Smooth muscle cell (in vitro differentiated cells): ENCODE data around the gene PCK1. TPM values are rescaled to one million over a fixed set of nuclear protein-coding genes. Genes with fewer than 3 reads are reported as not detected.

ENCODE experiments used
- DNase-seq: peaks from one replicate; lab custom pipeline; 2025; ENCODE audit not compliant: unreplicated experiment; lab: John Stamatoyannopoulos, UW
- H2AFZ ChIP-seq: fragments of 200-600 bp; sonication (generic); 2 replicates; pipeline ENCODE4 v1.6.0; 2016; ENCODE audit warnings: antibody characterized with exemption, low read depth, mild to moderate bottlenecking
- H3F3A ChIP-seq: fragments of 200-600 bp; sonication (generic); 2 replicates; pipeline ENCODE4 v1.6.0; 2017; ENCODE audit warnings: antibody characterized with exemption, low read depth
- H3K27ac ChIP-seq: fragments of 200-600 bp; sonication (generic); 2 replicates; pipeline ENCODE4 v1.5.1; 2016; ENCODE audit warnings: low read depth, mild to moderate bottlenecking
- H3K27me3 ChIP-seq: fragments of 200-600 bp; sonication (generic); 2 replicates; pipeline ENCODE4 v1.6.1; 2016; ENCODE audit warnings: low read depth, mild to moderate bottlenecking
- H3K36me3 ChIP-seq: fragments of 200-600 bp; sonication (generic); 2 replicates; pipeline ENCODE4 v1.5.1; 2016; ENCODE audit warnings: low read depth
- H3K4me1 ChIP-seq: fragments of 200-600 bp; sonication (generic); 2 replicates; pipeline ENCODE4 v1.5.1; 2016; ENCODE audit warnings: low read depth
- H3K4me2 ChIP-seq: fragments of 200-600 bp; sonication (generic); 2 replicates; pipeline ENCODE4 v1.6.0; 2016; ENCODE audit warnings: mild to moderate bottlenecking
- H3K4me3 ChIP-seq: fragments of 200-600 bp; sonication (generic); 2 replicates; pipeline ENCODE4 v1.5.1; 2016; ENCODE audit warnings: mild to moderate bottlenecking
- H3K79me2 ChIP-seq: fragments of 200-600 bp; sonication (generic); 2 replicates; pipeline ENCODE4 v1.6.0; 2016; ENCODE audit warnings: low read depth, mild to moderate bottlenecking
- H3K9ac ChIP-seq: fragments of 200-600 bp; sonication (generic); 2 replicates; pipeline ENCODE4 v1.6.0; 2016; ENCODE audit warnings: low read depth
- H3K9me3 ChIP-seq: fragments of 200-600 bp; sonication (generic); replicated peaks from 2 replicates; pipeline ENCODE4 v1.5.1; 2016; ENCODE audit warnings: low read depth
- H4K20me1 ChIP-seq: fragments of 200-600 bp; sonication (generic); 2 replicates; pipeline ENCODE4 v1.6.0; 2016; ENCODE audit warnings: low read depth
- WGBS: methylation state at CpG from one replicate; pipeline ENCODE4 v1.1.7; 2016; ENCODE audit warnings: low lambda C conversion rate; 5-methylcytosine and 5-hydroxymethylcytosine counted together
- polyA plus RNA-seq: library from polyadenylated mRNA; unstranded; fragments of >200 nt; fragmentation: Nextera tagmentation; extraction: Ambion mirVana; gene quantifications from 2 replicates; pipeline ENCODE4 v1.2.1, GENCODE V29; 2016
- total RNA-seq: library from RNA; depleted of rRNA; stranded (reverse); fragments of >200 nt; gene quantifications from 2 replicates; pipeline ENCODE4 v1.2.3, GENCODE V29; 2014
- TF ChIP-seq, protein P1 (sequence below): fragments of 200-600 bp; sonication (generic); IDR thresholded peaks from 2 replicates; pipeline ENCODE4 v1.5.1; 2017; ENCODE audit warnings: borderline replicate concordance, mild to moderate bottlenecking, antibody characterized with exemption; ENCODE audit not compliant: insufficient read depth, poor library complexity, severe bottlenecking

The PCK1 gene
- total and polyA plus RNA-seq, 2 experiments from 2014 or later: not detected

DNA sequence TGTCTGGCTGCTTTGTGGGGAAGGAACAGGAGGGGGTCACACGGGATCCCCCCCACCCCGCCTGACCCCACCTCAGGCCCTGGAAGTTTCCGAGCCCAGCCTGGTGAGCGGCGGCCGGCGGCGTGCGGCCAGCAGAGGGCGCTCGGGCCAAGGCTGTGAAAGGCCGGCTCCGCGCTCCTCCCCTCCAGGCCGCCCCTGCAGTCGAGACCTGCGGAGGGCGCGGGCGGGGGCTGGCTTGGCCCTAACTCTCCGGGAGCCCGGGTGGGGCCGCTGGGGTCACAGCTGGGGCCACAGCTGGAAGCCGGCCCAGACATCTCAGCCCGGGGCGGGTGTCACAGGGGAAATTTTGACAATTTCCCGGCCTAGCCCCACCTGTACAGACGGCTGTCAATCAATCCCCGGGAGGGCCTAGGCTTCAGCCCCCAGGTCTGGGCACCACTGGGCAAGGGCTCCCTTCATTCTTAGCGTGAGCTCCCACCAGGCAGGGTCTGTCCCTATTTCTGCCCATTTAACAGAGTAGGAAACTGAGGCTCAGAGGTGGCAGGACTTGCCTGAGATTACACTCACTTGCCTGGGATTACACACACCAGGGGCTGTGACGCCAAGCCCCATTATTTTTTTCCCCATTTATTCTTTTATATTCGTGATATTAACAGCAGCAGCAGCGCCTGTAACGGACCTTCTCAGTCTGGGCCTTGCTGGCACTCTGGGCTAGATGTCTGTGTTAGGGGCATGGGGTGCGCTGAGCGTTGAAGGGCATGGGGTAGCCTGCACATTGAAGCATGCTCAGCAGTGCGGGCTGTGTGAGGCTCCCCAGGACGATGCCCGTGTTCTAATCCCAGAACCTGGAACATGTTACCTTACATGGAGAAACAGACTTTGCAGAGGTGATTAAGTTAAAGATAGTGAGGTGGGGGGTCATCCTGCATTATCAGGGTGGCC is 36.4 kb downstream of the PCK1 start:
- Histone ChIP-seq H3K4me2 (peak overlapping the region; percentile 78), H2AFZ (no peak overlapping the region), H3K9me3 (no peaks in the 10 kb centered on the region), H3F3A (no peaks in the 10 kb centered on the region), H3K27ac (no peak overlapping the region), H3K79me2 (no peaks in the 10 kb centered on the region), H3K9ac (no peak overlapping the region), H3K36me3 (no peaks in the 10 kb centered on the region), H3K4me1 (no peaks in the 10 kb centered on the region), H4K20me1 (no peaks in the 10 kb centered on the region), H3K4me3 (no peak overlapping the region), H3K27me3 (no peaks in the 10 kb centered on the region)
- peak; percentile 22 for DNase-seq
- WGBS: 72% methylated on average over 13 of the region's 39 CpGs
- TF ChIP-seq, protein P1, sequence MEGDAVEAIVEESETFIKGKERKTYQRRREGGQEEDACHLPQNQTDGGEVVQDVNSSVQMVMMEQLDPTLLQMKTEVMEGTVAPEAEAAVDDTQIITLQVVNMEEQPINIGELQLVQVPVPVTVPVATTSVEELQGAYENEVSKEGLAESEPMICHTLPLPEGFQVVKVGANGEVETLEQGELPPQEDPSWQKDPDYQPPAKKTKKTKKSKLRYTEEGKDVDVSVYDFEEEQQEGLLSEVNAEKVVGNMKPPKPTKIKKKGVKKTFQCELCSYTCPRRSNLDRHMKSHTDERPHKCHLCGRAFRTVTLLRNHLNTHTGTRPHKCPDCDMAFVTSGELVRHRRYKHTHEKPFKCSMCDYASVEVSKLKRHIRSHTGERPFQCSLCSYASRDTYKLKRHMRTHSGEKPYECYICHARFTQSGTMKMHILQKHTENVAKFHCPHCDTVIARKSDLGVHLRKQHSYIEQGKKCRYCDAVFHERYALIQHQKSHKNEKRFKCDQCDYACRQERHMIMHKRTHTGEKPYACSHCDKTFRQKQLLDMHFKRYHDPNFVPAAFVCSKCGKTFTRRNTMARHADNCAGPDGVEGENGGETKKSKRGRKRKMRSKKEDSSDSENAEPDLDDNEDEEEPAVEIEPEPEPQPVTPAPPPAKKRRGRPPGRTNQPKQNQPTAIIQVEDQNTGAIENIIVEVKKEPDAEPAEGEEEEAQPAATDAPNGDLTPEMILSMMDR: peak; percentile 98

DNA sequence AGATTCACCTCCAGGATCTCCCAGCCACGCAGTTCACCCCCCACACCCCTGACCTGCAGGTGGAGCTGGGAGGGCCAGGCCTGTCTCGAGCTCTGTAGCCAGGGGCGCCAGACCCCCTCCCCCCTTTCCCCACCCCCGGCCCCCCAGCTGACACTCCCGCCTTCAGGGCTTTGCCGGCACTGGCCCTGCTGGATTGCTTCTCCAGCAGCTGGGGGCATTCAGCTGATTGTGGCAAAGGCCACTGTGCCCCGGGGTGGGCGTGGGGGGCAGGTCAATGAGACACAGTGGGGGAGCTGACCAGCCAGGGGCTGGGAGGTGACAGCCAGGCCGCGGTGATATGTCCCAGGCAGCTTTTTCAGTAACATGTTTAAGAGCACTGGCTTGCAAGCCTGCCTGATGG is 37.1 kb downstream of the PCK1 start:
- H3K27ac ChIP-seq: no peak overlapping the region
- 55% methylated on average over 6 of the region's 10 CpGs for WGBS
- H3K4me1 ChIP-seq: no peaks in the 10 kb centered on the region
- no peak overlapping the region for H3K4me3 ChIP-seq
- H3F3A ChIP-seq: no peaks in the 10 kb centered on the region
- no peaks in the 10 kb centered on the region for H3K79me2 ChIP-seq
- no peaks in the 10 kb centered on the region for H3K27me3 ChIP-seq
- no peak overlapping the region for H3K4me2 ChIP-seq
- TF ChIP-seq, protein P1: no peak
- no peak overlapping the region for H2AFZ ChIP-seq
- H4K20me1 ChIP-seq: no peaks in the 10 kb centered on the region
- DNase-seq: no peak
- H3K9me3 ChIP-seq: no peaks in the 10 kb centered on the region
- H3K9ac ChIP-seq: no peak overlapping the region
- H3K36me3 ChIP-seq: no peaks in the 10 kb centered on the region

DNA sequence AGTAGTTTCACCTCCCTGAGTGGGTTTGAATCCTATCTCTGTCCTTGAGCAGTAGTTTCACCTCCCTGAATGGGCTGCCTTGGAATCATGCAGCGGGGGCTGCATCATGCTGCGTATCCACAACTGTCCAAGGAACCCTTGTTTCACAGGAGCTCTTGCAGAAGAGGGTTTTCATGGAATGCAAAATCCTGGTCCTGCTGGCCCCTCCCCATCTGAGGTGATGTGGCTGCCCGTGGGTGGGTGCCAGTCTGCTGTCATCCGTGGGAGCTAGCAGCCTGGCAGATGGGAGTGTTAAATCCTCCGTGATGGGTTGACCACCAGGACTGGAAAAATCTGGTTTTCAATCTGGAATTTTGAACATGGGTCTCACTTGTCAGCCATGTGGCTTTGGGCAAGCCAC is 37.6 kb downstream of the PCK1 start:
- H3K79me2 ChIP-seq: no peaks in the 10 kb centered on the region
- H3K4me2 ChIP-seq: no peak overlapping the region
- no peak overlapping the region for H3K9ac ChIP-seq
- no peaks in the 10 kb centered on the region for H3K36me3 ChIP-seq
- no peaks in the 10 kb centered on the region for H3K27me3 ChIP-seq
- WGBS: 71% methylated on average over 5 of the region's 5 CpGs
- no peak for DNase-seq
- H4K20me1 ChIP-seq: no peaks in the 10 kb centered on the region
- no peaks in the 10 kb centered on the region for H3K4me1 ChIP-seq
- TF ChIP-seq, protein P1: no peak
- no peaks in the 10 kb centered on the region for H3F3A ChIP-seq
- no peak overlapping the region for H3K27ac ChIP-seq
- no peaks in the 10 kb centered on the region for H3K9me3 ChIP-seq
- no peak overlapping the region for H2AFZ ChIP-seq
- H3K4me3 ChIP-seq: no peak overlapping the region
